GM12892 (cell line): ENCODE data around the gene LCN2.

Source experiments
- POLR2A ChIP-seq: IDR thresholded peaks from 2 replicates; pipeline ENCODE4 v1.6.1; 2011; ENCODE audit warnings: low read depth, low read length, control low read depth
- POLR2AphosphoS5 ChIP-seq: IDR thresholded peaks from 2 replicates; pipeline ENCODE4 v1.6.1; 2011; ENCODE audit warnings: low read depth, low read length, control low read depth

- TF ChIP-seq POLR2AphosphoS5 (no peak), POLR2A (no peak)
Measured at GRCh38 chr9:128124873-128125579, 24.2 kb upstream of the LCN2 start.
